ENCODE measurements around the gene FAR1. TPM values are rescaled to one million over a fixed set of nuclear protein-coding genes. Genes with fewer than 3 reads are reported as not detected.

The FAR1 gene
- polyA plus RNA-seq, 1 donor = 50.7 TPM

DNA sequence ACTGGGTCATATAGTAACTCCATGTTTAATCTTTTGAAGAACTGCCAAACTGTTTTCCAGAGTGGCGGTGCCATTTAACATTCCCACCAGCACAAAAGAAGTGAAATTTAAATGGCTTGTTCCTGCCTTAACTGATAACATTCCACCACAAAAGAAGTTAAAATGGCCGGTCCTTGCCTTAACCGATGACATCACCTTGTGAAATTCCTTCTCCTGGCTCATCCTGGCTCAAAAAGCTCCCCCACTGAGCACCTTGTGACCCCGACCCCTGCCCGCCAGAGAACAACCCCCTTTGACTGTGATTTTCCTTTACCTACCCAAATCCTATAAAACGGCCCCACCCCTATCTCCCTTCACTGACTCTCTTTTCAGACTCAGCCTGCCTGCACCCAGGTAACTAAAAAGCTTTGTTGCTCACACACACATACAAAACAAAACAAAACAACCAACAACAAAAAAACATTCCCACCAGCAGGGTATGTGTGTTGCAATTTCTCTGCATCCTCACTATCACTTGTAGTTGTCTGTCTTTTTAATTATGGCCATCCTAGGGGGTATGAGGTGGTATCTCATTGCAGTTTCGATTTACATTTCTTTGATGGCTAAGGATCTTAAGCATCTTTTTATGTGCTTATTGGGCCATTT, 109.0 kb downstream of the FAR1 start:
- DNase-seq (ENCODE audit: low read depth) = no peak

DNA sequence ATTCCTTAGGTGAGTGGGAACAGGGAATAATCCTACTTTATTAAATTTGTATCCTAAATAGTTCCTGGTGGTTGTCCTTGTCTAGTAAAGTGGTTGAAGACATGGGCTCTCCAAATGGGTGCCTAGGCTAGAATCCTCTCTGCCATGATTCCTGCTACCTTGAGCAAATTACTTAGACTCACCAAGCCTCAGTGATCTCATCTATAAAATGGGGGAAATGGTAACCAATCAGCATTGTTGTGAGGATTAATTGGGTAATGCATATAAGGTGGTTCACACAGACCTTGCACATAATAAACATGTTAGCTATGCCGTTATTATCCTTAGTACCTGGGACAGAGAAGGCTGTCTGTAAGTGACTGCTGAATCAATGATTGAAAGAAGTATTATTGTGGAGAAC, 109.9 kb downstream of the FAR1 start:
- no peak for DNase-seq (ENCODE audit: low read depth)

GRCh38 chr11:13781153-13781552, 112.7 kb downstream of the FAR1 start:
- DNase-seq (ENCODE audit: low read depth) = no peak

Other genes starting within 250 kb of the FAR1 start
- gene BTBD10, start 205.4 kb upstream of the FAR1 start, polyA plus RNA-seq (ENCODE audit: insufficient read length) = 23.0 TPM
- not detected for gene PTH, start 172.7 kb upstream of the FAR1 start, polyA plus RNA-seq (ENCODE audit: insufficient read length)